Astrocyte (in vitro differentiated cells and primary cell): Measurements from ENCODE around the gene IER5L.

Source experiments
- CTCF ChIP-seq: IDR thresholded peaks from 2 replicates; pipeline ENCODE4 v1.5.1; 2011; ENCODE audit warnings: low read depth, mild to moderate bottlenecking, inconsistent platforms, low read length, moderate library complexity; ENCODE audit not compliant: insufficient read depth
- EZH2 ChIP-seq: IDR thresholded peaks from 2 replicates; pipeline ENCODE4 v1.6.1; 2012; ENCODE audit warnings: mild to moderate bottlenecking, low read length, inconsistent platforms; ENCODE audit not compliant: insufficient read depth

- TF ChIP-seq CTCF (no peak), EZH2 (no peak)
Measured at GRCh38 chr9:129183495-129184218, 5.6 kb upstream of the IER5L start.
